ENCODE results near the gene C6orf132.
A peak's percentile ranks its signal among the peaks of the same experiment; 100 is the strongest.
"Not testable (repeated sequence)": the region's sequence is repeated elsewhere in the genome, so short reads cannot be mapped to it uniquely, and the experiment has no call there.

Gene C6orf132

GRCh38 chr6:42142118-42142835 lies at the start of gene C6orf132:
Gene C6orf132, minus strand, starts transcription at chr6:42142620. Its CDS starts 176 bp downstream, at chr6:42142444.
- DNase-seq (ENCODE audit: low read depth) = no peak

- peak; percentile 72 for DNase-seq (ENCODE audit: low read depth)
Measured at GRCh38 chr6:42190554-42191183, 48.2 kb upstream of the C6orf132 start.

- DNase-seq (ENCODE audit: low read depth) = no peak
Measured at GRCh38 chr6:42188406-42188805, 46.0 kb upstream of the C6orf132 start.

- DNase-seq (ENCODE audit: low read depth) = no peak
Measured at GRCh38 chr6:42185597-42185996, 43.2 kb upstream of the C6orf132 start.

GRCh38 chr6:42184475-42184874 lies 42.1 kb upstream of the C6orf132 start:
- DNase-seq (ENCODE audit: low read depth) = no peak

- DNase-seq (ENCODE audit: low read depth) = no peak
Measured at GRCh38 chr6:42182101-42182500, 39.7 kb upstream of the C6orf132 start.

- DNase-seq (ENCODE audit: low read depth) = no peak
Measured at GRCh38 chr6:42179945-42180313, 37.5 kb upstream of the C6orf132 start.

GRCh38 chr6:42179261-42179944 lies 37.0 kb upstream of the C6orf132 start:
- DNase-seq (ENCODE audit: low read depth) = no peak

- no peak for DNase-seq (ENCODE audit: low read depth)
Measured at GRCh38 chr6:42177514-42178364, 35.3 kb upstream of the C6orf132 start.

- DNase-seq (ENCODE audit: low read depth) = no peak
Measured at GRCh38 chr6:42176981-42177380, 34.6 kb upstream of the C6orf132 start.

- no peak for DNase-seq (ENCODE audit: low read depth)
Measured at GRCh38 chr6:42175860-42176259, 33.4 kb upstream of the C6orf132 start.

GRCh38 chr6:42173101-42173500 lies 30.7 kb upstream of the C6orf132 start, which contains the start of gene GUCA1A:
Gene GUCA1A, plus strand, starts transcription at chr6:42173364. Its CDS starts 250 bp downstream, at chr6:42173614.
- DNase-seq (ENCODE audit: low read depth) = no peak

GRCh38 chr6:42171813-42172581 lies 29.6 kb upstream of the C6orf132 start:
- no peak for DNase-seq (ENCODE audit: low read depth)

- not testable (repeated sequence) for DNase-seq (ENCODE audit: low read depth)
Measured at GRCh38 chr6:42169780-42170179, 27.4 kb upstream of the C6orf132 start.

- DNase-seq (ENCODE audit: low read depth) = no peak
Measured at GRCh38 chr6:42168650-42169049, 26.2 kb upstream of the C6orf132 start.

GRCh38 chr6:42166444-42167141 lies 24.2 kb upstream of the C6orf132 start:
- no peak for DNase-seq (ENCODE audit: low read depth)

- no peak for DNase-seq (ENCODE audit: low read depth)
Measured at GRCh38 chr6:42165016-42165415, 22.6 kb upstream of the C6orf132 start.

- no peak for DNase-seq (ENCODE audit: low read depth)
Measured at GRCh38 chr6:42163981-42164380, 21.6 kb upstream of the C6orf132 start.

GRCh38 chr6:42162812-42163211 lies 20.4 kb upstream of the C6orf132 start:
- no peak for DNase-seq (ENCODE audit: low read depth)

- DNase-seq (ENCODE audit: low read depth) = no peak
Measured at GRCh38 chr6:42162384-42162783, 20.0 kb upstream of the C6orf132 start.
